ENCODE results near the gene CDC42SE2. TPM values are rescaled to one million over a fixed set of nuclear protein-coding genes. Genes with fewer than 3 reads are reported as not detected.

Gene CDC42SE2
- total RNA-seq, 4 donors from 2014 or later = 23.9 to 29.6 (median 26.4) TPM

DNA sequence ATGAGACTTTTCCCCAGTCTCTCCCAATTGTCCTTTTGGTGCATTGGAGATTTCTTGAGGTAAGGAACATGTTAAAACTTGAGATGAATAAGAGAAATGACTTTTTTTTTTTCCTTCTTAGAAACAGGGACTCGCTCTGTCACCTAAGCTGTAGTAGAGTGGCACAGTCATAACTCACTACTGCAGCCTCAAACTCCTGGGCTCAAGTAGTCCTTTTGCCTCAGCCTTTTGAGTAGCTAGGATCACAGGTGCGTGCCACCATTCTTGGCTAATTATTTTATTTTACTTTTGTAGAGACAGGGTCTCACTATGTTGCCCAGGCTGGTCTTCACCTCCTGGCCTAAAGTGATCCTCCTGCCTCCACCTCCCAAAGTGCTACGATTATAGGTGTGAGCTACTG is 25.9 kb downstream of the CDC42SE2 start:
- no peaks in the 10 kb centered on the region for H3K27me3 ChIP-seq
- no peak overlapping the region for H3K27ac ChIP-seq
- H3K9me3 ChIP-seq = no peaks in the 10 kb centered on the region
- in situ Hi-C loops (cut with MboI; ENCODE audit: low sequenced_read_pairs in 4 of 4) (no loop called here), intact Hi-C loops (cut with DNase I; ENCODE audit: low total_unique reads) (no loop called here)
- H3K4me1 ChIP-seq = no peaks in the 10 kb centered on the region
- DNase-seq (no peak), ATAC-seq (no peak)
- no peak overlapping the region for H3K4me3 ChIP-seq
- no peaks in the 10 kb centered on the region for H3K36me3 ChIP-seq
- no peak for TF ChIP-seq POLR2A (IDR thresholded peaks at IDR 0.05)

- in situ Hi-C loops (cut with MboI; ENCODE audit: low sequenced_read_pairs in 4 of 4) = no loop called here
These were observed 32.4 kb downstream of the CDC42SE2 start for GRCh38 chr5:131296213-131296672.

DNA sequence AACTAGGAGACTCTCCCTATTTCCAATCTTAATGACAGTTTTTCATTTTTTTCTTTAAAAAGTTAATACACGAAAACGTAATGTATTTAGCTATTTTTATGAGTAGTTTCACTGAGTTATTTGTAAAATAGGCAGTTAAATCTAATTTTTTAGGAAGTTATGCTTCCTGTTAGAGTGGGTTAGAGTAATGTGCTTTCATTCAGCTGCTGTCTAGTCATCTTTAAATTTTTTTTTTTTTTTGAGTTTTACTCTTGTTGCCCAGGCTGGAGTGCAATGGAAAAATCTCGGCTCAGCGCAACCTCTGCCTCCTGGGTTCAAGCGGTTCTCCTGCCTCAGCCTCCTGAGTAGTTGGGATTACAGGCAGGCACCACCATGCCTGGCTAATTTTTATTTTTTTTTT is 34.0 kb downstream of the CDC42SE2 start:
- Histone ChIP-seq H3K9me3 (no peaks in the 10 kb centered on the region), H3K36me3 (no peaks in the 10 kb centered on the region), H3K4me1 (peaks cover 0 to 4% of the 10 kb centered on the region in 2 donors), H3K27ac (no peak overlapping the region), H3K4me3 (no peak overlapping the region), H3K27me3 (no peaks in the 10 kb centered on the region)
- DNase-seq = no peak
- intact Hi-C loops (cut with DNase I; ENCODE audit: low total_unique reads) (no loop called here), in situ Hi-C loops (cut with MboI; ENCODE audit: low sequenced_read_pairs in 4 of 4) (no loop called here)
- TF ChIP-seq, protein P1, sequence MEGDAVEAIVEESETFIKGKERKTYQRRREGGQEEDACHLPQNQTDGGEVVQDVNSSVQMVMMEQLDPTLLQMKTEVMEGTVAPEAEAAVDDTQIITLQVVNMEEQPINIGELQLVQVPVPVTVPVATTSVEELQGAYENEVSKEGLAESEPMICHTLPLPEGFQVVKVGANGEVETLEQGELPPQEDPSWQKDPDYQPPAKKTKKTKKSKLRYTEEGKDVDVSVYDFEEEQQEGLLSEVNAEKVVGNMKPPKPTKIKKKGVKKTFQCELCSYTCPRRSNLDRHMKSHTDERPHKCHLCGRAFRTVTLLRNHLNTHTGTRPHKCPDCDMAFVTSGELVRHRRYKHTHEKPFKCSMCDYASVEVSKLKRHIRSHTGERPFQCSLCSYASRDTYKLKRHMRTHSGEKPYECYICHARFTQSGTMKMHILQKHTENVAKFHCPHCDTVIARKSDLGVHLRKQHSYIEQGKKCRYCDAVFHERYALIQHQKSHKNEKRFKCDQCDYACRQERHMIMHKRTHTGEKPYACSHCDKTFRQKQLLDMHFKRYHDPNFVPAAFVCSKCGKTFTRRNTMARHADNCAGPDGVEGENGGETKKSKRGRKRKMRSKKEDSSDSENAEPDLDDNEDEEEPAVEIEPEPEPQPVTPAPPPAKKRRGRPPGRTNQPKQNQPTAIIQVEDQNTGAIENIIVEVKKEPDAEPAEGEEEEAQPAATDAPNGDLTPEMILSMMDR (IDR thresholded peaks at IDR 0.05 in 4 of 5, conservative IDR thresholded peaks at IDR 0.05 in 1 of 5) = no peak
- TF ChIP-seq POLR2A (IDR thresholded peaks at IDR 0.05) = no peak
- ATAC-seq = no peak

More at GRCh38 chr5:131296213-131296672, 32.4 kb downstream of the CDC42SE2 start:
- Histone ChIP-seq H3K4me1 (no peaks in the 10 kb centered on the region), H3K27ac (no peak overlapping the region), H3K4me3 (no peak overlapping the region), H3K27me3 (no peaks in the 10 kb centered on the region), H3K9me3 (no peaks in the 10 kb centered on the region), H3K36me3 (no peaks in the 10 kb centered on the region)
- TF ChIP-seq, protein P1 (IDR thresholded peaks at IDR 0.05 in 4 of 5, conservative IDR thresholded peaks at IDR 0.05 in 1 of 5) = no peak
- TF ChIP-seq POLR2A (IDR thresholded peaks at IDR 0.05) = no peak
- intact Hi-C loops (cut with DNase I; ENCODE audit: low total_unique reads) = no loop called here
- DNase-seq (no peak), ATAC-seq (no peak)

GRCh38 chr5:131299465-131299864 is 35.6 kb downstream of the CDC42SE2 start:
- Histone ChIP-seq H3K36me3 (no peaks in the 10 kb centered on the region), H3K27me3 (no peaks in the 10 kb centered on the region), H3K4me3 (no peak overlapping the region), H3K4me1 (peaks cover 7 to 13% of the 10 kb centered on the region in 2 donors), H3K27ac (no peak overlapping the region), H3K9me3 (no peaks in the 10 kb centered on the region)
- DNase-seq = no peak
- intact Hi-C loops (cut with DNase I; ENCODE audit: low total_unique reads) = no loop called here
- in situ Hi-C loops (cut with MboI; ENCODE audit: low sequenced_read_pairs in 4 of 4) = no loop called here
- no peak for ATAC-seq
- no peak for TF ChIP-seq POLR2A (IDR thresholded peaks at IDR 0.05)
- TF ChIP-seq, protein P1 (IDR thresholded peaks at IDR 0.05 in 4 of 5, conservative IDR thresholded peaks at IDR 0.05 in 1 of 5) = no peak

GRCh38 chr5:131302506-131302905 is 38.7 kb downstream of the CDC42SE2 start:
- no peaks in the 10 kb centered on the region for H3K9me3 ChIP-seq
- ATAC-seq = no peak
- intact Hi-C loops (cut with DNase I; ENCODE audit: low total_unique reads) (no loop called here), in situ Hi-C loops (cut with MboI; ENCODE audit: low sequenced_read_pairs in 4 of 4) (no loop called here)
- no peak overlapping the region for H3K4me3 ChIP-seq
- H3K36me3 ChIP-seq = no peaks in the 10 kb centered on the region
- H3K4me1 ChIP-seq = peaks cover 7 to 14% of the 10 kb centered on the region in 2 donors
- H3K27ac ChIP-seq = no peak overlapping the region
- no peaks in the 10 kb centered on the region for H3K27me3 ChIP-seq
- TF ChIP-seq, protein P1 (IDR thresholded peaks at IDR 0.05 in 4 of 5, conservative IDR thresholded peaks at IDR 0.05 in 1 of 5) = no peak
- no peak for TF ChIP-seq POLR2A (IDR thresholded peaks at IDR 0.05)
- no peak for DNase-seq
